HG03175 (cell line): ENCODE results near the gene CRYL1.
A peak's percentile ranks its signal among the peaks of the same experiment; 100 is the strongest.

ENCODE experiments used
- ATAC-seq: cut with Tn5 transposase; IDR thresholded peaks from one replicate; pipeline ENCODE4 v1.9.1; 2021; ENCODE audit warnings: mild to moderate bottlenecking, moderate library complexity; ENCODE audit not compliant: unreplicated experiment

Gene CRYL1

GRCh38 chr13:20495087-20496023, 30.3 kb downstream of the CRYL1 start:
- peak; percentile 62 for ATAC-seq

GRCh38 chr13:20494656-20495055, 31.0 kb downstream of the CRYL1 start:
- no peak for ATAC-seq

- no peak for ATAC-seq
These were observed 33.0 kb downstream of the CRYL1 start for GRCh38 chr13:20492641-20493040.

- ATAC-seq = no peak
These were observed 33.7 kb downstream of the CRYL1 start for GRCh38 chr13:20491926-20492435.

- no peak for ATAC-seq
These were observed 36.4 kb downstream of the CRYL1 start for GRCh38 chr13:20489185-20489820.

DNA sequence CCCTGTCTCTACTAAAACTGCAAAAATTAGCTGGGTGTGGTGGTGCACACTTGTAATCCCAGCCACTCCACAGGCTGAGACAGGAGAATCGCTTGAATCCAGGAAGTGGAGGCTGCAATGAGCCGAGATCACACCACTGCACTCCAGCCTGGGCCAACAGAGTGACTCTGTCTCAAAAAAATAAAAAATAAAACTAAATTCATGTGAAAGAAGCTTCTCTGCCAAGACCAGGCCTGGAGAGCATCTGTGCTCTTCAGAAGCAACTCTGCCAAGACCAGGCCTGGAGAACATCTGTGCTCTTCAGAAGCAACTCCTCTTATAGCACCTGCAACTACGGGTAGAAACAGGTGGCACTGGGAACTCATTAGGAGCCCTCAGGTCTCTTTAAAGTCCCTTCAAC, 37.7 kb downstream of the CRYL1 start:
- no peak for ATAC-seq

GRCh38 chr13:20482787-20483186, 42.9 kb downstream of the CRYL1 start:
- ATAC-seq = no peak

GRCh38 chr13:20482275-20482761, 43.3 kb downstream of the CRYL1 start:
- no peak for ATAC-seq

DNA sequence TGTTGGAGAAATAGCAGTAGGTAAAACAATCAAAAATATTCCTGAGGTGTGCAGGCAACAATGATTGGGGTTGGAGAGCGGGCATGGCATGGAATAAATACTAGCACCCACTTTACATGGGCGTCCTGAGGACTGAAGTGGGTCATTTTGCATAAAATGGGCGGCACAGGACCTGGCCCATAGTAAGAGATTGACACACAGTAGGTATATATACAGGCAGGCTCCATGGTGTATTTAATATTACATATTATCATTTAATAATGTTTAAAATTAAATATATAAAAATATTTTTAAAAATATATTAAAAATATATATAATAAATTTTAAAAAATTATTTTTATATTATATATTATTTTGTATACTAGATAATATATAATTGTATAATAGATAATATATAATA, 48.3 kb downstream of the CRYL1 start:
- no peak for ATAC-seq

GRCh38 chr13:20475927-20476691, 49.5 kb downstream of the CRYL1 start:
- ATAC-seq = peak; percentile 88

GRCh38 chr13:20474515-20474914, 51.1 kb downstream of the CRYL1 start:
- ATAC-seq = no peak

DNA sequence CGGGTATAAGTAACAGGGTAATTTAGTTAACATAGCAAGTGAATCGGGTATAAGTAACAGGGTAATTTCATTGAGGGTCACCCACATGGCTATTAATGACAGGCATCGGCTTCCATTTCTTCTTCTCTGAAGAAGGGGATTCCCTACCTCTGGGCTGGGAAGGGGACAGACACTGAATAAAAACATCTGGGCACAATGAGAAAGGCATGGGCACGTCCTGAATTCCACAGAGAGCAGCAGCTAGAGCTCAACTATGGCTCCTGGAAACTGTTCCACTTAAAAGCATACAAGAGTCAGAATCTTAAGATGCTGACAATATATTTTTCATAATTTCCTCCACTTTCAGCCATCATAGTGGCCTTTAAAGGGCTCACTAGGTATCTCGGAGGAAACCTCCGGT, 51.8 kb downstream of the CRYL1 start:
- no peak for ATAC-seq

GRCh38 chr13:20473139-20473538, 52.5 kb downstream of the CRYL1 start:
- ATAC-seq = no peak

GRCh38 chr13:20472531-20472930, 53.1 kb downstream of the CRYL1 start:
- ATAC-seq = no peak

DNA sequence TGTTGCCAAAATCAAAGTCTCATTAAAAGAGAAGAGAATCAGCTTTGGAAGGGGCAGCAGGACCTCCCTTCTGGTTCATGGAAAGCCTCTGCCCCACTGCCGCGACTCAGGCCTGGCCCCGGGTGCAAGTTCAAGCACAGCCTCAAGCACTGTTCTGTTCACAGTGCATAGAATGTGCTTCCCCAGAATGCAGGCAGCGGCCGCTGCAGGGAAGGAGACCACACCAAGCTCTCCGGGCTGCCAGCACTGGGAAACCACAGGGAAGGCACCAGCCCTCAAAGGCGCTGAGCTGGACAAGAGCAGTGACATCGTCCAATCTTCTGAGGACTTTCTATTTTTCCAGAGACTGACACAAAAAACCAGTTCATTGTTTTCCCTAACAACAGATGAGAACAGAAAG, 55.5 kb downstream of the CRYL1 start:
- ATAC-seq = no peak

GRCh38 chr13:20466371-20466770, 59.3 kb downstream of the CRYL1 start:
- ATAC-seq = no peak

GRCh38 chr13:20465218-20465879, 60.3 kb downstream of the CRYL1 start:
- ATAC-seq = no peak

GRCh38 chr13:20462921-20463320, 62.7 kb downstream of the CRYL1 start:
- ATAC-seq = no peak

GRCh38 chr13:20462533-20462915, 63.1 kb downstream of the CRYL1 start:
- no peak for ATAC-seq

- no peak for ATAC-seq
These were observed 63.7 kb downstream of the CRYL1 start for GRCh38 chr13:20461860-20462532.
